PC-9 (cell line): Measurements from ENCODE around the gene ULK1.

ENCODE experiments used
- EZH2 ChIP-seq: fragments of 200-600 bp; sonication (generic); IDR thresholded peaks from 2 replicates; pipeline ENCODE4 v1.8.0; 2017; ENCODE audit warnings: antibody characterized with exemption, low read depth
- TF ChIP-seq, protein P1 (sequence below): fragments of 200-600 bp; sonication (generic); conservative IDR thresholded peaks from 2 replicates; pipeline ENCODE4 v1.6.1; 2017; ENCODE audit warnings: mixed run types, antibody characterized with exemption, mild to moderate bottlenecking, moderate library complexity

DNA sequence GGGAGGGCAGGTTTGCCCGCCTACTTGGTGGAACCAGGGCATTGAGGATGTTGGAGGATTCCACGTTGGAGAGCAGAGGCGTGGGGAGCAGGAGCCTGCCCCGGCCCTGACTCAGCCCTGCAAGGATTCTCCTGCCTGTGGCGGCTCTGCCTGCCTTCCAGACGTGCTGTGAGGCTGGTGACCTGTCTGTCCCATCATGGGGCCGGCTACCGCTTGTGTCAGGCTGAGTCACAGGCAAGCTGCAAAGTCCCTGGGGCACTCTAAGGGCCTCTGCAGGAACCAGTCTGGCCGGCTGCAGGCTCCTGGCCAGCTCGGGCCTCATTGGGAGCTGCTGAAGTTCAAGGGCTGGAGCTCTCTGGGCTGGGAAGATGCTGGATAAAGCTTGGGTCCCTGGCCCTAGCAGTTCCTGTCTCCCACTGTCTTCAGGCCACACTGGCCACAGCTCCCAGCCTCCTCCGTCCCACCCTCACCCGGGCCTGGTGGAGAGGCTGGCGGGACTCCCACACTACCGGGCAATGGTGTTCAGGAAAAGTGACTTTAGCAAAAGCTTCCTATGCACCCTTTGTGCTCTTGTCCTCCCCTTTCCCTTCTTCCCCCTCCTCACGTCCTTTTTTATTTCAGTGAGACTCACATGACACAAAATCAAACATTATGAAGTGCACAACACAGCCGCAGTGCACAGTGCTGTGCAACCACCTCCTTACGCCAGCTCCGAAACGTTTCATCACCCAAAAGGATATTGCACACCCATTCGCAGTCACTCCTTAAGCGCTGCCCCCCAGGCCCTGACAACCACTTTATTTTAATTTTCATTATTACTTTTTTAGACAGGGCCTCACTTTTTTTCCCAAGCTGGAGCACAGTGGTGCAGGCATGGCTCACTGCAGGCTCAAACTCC, 22.0 kb upstream of the ULK1 start:
- TF ChIP-seq, protein P1, sequence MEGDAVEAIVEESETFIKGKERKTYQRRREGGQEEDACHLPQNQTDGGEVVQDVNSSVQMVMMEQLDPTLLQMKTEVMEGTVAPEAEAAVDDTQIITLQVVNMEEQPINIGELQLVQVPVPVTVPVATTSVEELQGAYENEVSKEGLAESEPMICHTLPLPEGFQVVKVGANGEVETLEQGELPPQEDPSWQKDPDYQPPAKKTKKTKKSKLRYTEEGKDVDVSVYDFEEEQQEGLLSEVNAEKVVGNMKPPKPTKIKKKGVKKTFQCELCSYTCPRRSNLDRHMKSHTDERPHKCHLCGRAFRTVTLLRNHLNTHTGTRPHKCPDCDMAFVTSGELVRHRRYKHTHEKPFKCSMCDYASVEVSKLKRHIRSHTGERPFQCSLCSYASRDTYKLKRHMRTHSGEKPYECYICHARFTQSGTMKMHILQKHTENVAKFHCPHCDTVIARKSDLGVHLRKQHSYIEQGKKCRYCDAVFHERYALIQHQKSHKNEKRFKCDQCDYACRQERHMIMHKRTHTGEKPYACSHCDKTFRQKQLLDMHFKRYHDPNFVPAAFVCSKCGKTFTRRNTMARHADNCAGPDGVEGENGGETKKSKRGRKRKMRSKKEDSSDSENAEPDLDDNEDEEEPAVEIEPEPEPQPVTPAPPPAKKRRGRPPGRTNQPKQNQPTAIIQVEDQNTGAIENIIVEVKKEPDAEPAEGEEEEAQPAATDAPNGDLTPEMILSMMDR, result no peak
- no peak for TF ChIP-seq EZH2
